Left forelimb (tissue), 1 donor: Measurements from ENCODE around the gene PDE2A.

ENCODE experiments used
- DNase-seq: peaks from one replicate; pipeline ENCODE4 v3.0.0-alpha.2; 2018; ENCODE audit warnings: low spot score

Gene PDE2A

GRCh38 chr11:72588421-72589410 is 85.5 kb downstream of the PDE2A start:
- DNase-seq: no peak

DNA sequence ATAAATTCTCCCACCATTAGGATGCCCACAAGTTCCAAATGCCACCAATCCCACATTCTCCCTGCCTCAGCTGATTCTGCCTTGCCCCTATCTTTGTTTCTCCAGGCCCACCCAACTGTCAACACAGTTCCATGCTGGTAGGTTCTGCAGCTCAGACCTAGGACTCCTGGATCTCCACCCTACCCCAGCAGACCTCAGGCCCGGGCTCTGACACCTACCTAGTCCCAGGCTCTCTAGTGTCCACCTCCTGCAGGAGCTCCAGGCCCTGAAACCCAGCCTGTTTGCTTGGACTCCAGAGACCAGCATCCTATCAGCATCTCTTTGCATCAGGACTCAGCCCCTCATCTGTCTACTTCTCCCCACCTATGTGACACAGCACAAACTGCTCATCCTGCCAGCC is 86.5 kb downstream of the PDE2A start:
- DNase-seq: no peak

- no peak for DNase-seq
These were observed 87.7 kb downstream of the PDE2A start for GRCh38 chr11:72586321-72587090.

GRCh38 chr11:72585762-72586311 is 88.4 kb downstream of the PDE2A start:
- no peak for DNase-seq

DNA sequence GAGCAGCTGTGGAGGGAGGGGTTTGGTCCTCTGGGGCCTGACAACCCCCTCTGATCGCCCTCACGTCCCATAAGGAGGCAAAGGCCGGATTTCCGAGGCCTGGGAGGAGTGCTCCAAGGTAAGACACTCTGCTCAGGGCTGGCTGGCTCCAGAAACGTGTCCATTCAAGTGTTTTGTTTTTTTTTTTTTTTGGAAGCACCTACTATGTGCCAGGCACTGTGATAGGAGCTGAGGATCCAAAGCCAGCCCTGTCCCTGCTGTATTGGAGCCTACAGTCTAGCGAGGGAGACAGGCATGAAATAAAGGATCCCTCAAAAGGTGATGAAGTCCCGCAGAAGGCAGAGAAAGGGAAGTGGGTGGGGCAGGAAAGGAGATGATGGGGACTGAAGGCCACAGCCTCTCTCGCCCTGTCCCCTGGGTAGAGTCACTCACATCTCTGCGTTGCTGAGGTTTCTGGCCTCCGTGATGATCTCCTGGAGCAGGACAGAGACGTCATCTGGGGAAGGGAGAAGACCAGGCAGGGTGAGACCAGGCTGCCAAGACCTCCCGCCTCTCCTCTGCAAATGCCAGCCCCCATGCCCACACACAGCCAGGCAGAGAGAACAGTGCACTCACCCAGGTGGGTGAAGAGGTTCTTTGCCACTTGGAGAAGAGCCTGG is 89.2 kb downstream of the PDE2A start:
- no peak for DNase-seq

DNA sequence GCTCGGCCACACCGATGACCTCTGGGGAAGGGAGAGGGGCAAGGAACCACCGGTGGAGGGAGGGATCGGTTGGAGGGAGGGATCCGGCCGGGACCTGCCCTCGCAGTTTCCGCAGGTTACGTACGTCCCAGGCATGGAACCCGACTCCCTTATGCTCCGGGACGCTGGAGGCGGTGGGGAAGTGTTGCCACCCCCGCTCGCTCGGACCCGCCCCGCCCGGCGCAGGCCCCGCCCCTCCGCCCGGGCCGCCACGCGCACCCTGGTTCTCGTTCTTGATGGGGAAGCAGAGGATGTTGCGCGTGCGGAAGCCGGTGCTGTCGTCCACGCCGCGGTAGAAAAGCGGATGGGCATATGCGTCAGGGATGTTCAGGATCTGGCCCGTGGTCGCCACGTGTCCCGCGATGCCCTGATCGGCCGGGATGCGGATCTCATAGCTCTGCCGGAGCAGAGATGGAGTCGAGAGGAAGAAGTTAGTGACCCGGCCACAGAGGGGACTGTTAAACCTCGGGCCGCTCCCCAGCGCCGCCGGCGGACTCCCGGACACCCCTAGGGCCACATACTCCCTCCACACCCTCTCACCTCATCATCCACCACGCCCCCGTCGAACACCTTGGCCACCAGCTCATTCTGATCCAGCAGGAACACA is 89.8 kb downstream of the PDE2A start:
- DNase-seq: no peak

DNA sequence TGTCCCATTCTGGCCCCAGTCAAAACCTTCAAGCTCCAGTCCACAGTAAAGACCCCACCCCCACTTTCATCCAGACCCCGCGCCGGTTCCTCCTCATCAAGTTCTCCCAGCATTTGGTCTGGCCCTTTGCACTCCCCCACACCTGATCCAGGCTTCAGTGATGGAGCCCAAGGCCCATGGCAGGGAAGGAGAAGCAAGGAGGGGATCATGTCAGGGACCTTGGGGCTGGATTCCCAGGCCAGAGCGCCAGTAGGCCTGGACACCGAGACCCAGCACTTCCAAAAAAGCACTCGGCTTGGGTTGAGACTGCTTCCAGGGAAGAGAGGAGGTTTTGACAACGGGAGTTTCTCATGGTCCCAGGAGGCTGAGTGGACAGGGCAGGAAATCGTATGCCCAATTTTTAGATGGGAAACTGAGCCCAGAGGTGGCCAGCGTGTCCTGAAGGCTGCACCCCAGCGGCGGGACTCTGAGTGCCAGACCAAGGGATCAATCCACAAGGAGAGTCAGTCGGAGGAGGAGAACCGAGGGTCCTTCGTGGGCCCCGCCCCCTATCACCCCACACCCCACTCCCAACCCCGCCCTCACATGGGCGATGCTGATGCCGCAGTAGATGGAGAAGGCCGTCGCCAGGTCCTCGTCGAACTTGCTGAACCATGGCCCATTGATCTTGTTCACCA is 90.5 kb downstream of the PDE2A start:
- DNase-seq: no peak

GRCh38 chr11:72583177-72583553 is 91.1 kb downstream of the PDE2A start:
- no peak for DNase-seq

DNA sequence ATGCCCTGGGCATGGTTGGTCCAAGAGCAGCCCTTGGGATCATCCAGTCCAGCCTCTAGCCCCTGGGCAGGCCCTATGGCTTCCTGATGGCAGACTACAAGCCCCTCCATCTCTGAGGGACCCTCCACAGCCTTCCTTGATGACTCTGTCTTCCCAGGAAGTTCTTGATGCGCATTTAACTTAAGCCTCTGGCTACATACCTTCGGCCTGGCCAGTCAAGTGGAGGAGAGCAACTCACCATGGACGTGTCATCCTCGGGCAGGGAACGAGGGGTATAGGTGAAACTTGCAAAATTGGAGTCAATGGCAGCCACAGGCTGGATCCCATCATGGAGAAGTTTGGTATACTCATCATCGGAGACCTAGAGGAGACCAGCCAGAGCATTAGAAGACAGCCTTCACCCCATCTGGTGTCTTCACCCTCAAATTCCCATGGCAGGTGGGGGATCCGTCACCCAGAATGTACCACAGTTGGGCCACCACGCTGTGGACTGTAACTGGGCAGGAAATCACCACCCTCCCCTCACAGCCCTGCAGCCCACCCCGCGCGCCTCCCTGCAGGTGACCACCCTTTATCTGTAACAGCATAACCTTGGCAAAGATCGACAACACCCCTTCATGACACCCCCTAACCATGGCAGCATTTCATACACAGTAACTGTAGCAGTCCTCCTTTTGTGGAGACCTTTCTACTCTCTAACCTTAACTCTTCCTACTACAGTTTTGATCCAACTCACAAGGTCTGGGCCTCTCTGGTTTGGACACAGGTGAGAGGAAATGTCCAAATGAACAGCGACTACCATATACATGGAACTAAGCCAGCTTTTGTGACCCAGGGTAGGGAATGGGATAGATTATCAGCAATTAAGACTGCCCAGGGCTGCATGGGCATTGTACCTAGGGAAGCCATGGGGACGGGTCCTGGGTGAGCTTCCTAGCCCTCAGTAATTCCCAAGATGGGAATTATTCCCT is 91.7 kb downstream of the PDE2A start:
- DNase-seq: peak; percentile 42

GRCh38 chr11:72581067-72581466 is 93.2 kb downstream of the PDE2A start:
- DNase-seq: no peak

DNA sequence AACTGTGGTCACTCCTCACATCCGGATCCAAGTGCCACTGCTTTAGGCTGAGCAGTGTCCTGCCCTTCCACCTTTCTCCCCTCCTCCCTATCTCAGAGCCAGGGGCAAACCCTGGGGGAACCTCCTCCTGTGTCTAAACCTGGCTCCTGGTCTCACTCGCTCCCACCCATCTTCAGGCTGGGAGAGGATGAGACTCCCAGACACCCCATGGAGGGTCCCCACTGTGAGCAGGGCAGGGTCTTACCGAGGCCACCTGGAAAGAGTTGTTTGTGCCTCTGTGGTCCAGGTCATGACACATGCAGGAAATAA is 93.6 kb downstream of the PDE2A start:
- peak; percentile 49 for DNase-seq

- DNase-seq: peak; percentile 48
These were observed 94.2 kb downstream of the PDE2A start for GRCh38 chr11:72579816-72580641.

- DNase-seq: peak; percentile 34
These were observed 95.0 kb downstream of the PDE2A start for GRCh38 chr11:72578991-72579815.

GRCh38 chr11:72578566-72578965 is 95.7 kb downstream of the PDE2A start:
- peak; percentile 54 for DNase-seq

DNA sequence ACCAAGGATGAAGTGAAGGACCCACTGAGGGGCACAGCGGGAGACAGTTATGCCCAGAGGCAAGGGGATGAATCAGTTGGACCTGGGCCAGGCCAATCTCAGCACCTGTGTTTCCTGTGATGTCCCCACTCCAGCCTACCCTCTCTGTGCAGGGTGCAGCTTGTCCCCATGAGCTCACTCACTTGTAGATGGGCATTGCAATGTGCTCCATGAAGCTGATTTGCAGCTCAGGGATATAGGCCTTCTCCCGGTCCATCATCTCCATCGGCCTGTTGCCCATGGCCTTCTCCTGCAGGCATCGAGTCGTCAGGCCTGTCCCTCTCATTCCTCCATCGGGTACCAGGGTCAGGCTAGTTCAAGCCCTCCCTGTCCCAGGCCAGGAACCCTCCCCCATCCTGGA is 96.2 kb downstream of the PDE2A start:
- DNase-seq: peak; percentile 42

DNA sequence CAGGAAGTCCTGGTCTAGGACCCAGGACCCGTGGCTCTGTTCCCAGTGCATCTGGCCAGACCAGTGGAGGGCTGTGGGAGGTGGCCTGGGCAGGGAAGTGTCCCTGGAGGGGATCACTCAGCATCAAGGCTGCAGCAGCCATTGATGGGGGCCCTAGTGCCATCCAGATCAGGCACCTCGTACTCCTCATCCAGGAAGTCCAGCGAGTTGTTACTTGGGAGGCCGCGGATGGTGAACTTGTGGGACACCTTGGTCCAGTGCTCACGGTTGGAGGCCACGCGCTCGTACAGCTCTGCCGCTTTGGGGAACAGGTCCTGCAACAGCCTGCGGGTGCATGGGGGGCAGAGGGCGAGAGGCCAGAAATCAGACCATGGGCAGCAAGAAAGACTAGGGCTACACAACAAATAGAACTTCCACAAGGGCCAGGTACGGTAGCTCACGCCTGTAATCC is 96.9 kb downstream of the PDE2A start:
- peak; percentile 53 for DNase-seq

DNA sequence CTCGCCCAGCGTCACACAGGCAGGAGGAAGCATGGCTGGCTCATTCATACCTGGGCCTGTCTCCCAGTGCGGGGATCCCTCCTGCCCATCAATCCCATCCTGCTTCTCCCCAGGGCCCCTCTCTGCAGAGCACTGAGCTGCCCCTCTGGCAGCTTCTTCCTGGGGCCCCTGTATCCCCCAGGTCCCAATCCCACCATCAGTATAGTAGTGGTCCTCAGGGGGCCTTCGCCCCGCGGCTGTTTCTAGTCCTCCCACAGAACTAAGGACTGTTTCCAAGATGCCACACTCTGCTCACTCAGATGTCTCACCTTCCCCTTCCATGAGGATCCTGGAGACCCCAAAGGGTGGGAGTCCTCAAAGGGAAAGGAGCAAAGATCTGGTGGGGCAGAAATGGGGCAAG is 97.6 kb downstream of the PDE2A start:
- DNase-seq: peak; percentile 50

GRCh38 chr11:72576243-72576595 is 98.0 kb downstream of the PDE2A start:
- peak; percentile 31 for DNase-seq
